Measurements from ENCODE around the gene GFOD1.
"Not testable (repeated sequence)": the region's sequence is repeated elsewhere in the genome, so short reads cannot be mapped to it uniquely, and the experiment has no call there.

The GFOD1 gene

DNA sequence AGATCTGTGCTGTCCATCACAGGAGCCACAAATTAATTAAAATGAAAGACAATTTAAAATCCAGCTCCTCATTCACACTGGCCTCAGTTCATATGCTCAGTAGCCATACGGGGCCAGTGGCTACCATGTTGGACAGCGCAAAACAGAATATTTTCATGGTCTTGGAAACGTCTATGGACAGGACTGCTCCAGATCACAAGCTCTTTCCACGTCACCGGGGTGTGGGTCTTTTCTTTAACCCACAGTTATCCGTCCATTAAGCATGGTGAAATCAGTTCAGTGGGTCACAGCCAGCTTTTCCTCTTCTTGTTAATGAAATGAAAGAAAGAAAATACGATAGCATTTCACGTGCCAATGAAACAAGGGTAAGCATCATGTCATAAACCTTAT lies 24.1 kb downstream of the GFOD1 start:
- DNase-seq (ENCODE audit: low read depth), result no peak

DNA sequence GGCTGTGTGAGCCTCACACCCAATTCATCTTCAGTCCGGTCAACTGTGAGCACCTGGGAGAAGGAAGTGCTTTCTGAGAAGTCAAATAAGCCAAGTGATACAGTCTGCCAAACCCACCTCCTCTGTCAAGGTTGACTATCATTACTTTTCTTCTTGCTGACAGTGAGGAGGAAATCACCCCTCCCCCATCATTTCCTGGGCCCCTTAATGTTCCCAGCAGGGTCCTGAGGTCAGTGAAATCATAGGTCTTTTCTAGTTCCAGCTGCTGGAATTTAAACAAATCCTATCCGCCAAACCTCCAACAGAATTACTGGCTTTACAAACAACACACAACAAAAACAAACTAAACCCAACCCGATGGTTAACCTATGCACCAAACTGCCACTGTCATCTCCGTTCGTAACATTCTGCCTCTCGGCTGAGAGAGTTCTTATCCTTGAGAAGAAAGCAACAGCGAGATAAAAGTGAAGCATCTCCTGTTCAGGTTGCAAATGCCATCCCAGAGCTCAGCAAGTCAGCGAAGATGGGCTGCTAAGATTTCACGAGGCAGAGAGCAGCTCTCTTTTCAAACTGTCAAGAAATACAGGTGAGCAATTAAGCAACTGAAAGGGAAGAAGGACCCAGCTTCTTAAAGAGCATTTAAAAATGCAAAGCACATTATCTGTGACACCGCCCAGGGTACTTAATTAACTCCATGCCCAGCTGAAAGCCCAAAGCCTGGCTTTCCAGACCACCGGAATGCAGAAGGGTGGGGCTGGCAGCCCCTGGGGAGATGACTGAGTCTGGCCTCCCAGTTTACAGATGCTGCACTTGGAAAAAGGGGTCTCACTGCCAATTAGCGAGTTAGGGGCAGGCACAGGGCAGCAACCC lies 24.7 kb downstream of the GFOD1 start:
- DNase-seq (ENCODE audit: low read depth), result no peak

DNA sequence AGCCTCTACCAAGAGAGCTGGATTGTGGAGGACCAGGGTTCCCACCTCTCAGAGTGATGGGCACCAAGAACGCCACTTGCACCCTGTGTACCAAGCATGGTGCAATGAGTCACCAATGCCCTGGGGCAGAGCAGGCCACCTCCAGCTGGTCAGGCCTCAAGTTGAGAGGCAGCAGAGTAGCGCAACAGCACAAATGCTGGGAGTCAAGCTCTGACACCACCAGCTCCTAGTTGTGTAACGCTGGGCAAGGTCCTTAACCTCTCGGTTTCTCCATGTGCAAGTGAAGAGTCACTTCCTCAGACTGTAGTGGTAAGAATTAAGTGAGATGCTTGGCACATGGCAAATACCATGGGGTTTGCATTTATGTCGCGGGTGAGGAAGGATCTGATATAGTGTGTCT lies 25.6 kb downstream of the GFOD1 start:
- no peak for DNase-seq (ENCODE audit: low read depth)

DNA sequence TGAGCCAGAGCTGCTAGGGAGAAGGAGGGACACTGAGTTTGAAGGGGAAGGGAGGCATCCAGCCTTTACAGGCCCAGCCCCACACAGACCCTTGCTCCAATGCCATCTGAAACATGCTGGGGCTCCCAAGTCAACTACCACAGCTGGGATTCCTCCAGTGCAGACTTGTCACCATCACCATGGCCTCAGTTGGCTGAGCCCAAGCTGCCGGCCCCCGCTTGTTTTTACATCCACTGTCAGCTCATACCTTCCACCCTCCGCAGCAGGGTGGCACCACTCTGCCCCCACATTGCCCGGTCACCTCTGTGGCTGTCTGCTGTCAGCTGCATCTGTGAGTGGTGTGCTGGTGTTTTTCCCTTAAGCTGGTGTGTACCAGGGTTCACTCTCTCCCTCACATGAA lies 26.1 kb downstream of the GFOD1 start:
- DNase-seq (ENCODE audit: low read depth), result no peak

DNA sequence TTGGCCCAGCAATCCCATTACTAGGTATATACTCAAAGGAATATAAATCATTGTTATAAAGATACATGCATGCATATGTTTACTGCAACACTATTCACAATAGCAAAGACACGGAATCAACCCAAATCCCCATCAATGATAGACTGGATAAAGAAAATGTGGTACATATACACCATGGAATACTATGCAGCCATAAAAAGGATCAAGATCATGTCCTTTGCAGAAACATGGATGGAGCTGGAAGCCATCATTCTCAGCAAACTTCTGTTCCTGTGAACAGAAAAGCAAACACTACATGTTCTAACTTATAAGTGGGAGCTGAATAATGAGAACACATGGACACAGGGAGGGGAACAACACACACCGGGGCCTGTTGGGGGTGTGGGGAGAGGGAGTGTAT lies 27.1 kb downstream of the GFOD1 start:
- not testable (repeated sequence) for DNase-seq (ENCODE audit: low read depth)

DNA sequence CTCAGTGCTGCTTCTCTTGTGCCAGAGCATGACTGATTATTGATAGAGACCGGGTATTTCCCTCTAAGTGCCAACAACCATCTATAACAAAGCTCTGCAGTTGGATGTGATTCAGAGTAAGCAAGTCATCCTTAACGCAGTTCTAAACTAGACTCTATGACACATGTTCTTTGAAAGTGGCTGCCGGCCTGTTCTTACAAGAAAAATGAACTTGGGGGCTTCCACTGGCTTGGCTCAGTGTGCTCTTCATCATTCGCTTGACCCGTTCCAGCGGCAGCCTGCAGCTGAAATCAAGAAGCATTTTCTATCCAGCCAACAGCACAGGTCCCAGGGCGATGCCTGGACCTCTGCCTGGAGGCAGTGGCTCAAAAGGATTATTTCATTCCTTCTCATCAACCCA lies 29.8 kb downstream of the GFOD1 start:
- DNase-seq (ENCODE audit: low read depth), result no peak

DNA sequence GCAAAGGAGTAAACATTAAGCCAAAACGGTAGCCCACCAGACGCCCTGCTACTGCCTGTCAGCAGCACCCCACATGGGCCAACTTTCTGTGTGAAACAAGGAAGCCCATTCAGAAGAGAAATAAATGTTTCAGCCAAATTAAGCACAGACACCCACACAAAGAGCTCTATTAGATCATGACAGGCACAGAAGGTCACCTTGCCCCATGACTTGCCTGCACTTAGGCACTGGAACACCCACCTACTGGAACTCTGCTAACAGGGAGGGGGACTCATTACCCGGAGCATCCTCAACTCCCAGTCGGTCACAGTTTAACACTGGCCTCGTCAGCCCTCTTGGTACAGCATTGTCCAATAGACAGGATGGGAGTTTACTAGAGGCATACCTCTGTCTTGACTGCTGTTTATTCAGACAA lies 31.8 kb downstream of the GFOD1 start:
- DNase-seq (ENCODE audit: low read depth), result no peak

DNA sequence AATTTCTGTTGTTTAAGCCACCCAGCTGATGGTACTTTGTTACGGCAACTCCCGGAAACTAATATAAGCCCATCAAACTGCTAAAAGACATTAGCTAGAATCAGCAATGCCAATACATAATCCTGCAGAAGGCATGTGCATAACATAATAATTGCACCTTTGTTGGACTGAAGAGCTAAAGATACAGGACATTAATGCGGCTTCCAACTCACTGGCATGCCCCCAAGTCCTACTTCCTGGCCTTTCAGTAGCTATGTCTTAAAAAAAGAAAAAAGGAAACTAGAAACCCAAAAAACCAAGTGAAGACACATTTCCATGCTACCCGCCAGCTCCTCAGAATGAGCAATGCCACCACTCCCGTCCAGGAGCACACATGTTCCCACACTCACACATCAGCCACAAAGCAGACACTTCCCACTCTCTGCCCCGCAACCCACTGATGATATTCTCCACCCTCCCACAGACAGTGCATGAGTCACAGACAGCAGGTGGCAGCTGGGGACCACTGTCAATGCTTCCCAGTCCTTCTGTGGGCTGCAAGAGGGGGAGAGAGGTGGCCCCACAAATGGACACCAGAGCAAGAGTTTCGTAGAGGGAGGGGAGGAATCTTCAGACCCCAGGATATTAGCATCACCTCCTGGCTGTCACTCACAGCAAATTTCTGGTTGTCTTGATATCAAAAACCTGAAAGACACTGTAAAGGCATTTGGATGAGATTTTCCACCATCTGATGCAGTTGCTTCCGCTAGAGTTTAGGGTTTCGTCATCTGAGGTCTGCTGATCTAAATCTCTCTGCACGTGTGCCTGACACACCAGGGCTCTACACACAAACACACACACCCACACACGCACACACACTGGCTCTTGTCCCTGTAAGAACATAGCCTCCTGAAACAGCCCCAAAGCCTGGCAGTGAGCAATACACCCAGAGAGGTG lies 32.8 kb downstream of the GFOD1 start:
- DNase-seq (ENCODE audit: low read depth), result peak; percentile 72

DNA sequence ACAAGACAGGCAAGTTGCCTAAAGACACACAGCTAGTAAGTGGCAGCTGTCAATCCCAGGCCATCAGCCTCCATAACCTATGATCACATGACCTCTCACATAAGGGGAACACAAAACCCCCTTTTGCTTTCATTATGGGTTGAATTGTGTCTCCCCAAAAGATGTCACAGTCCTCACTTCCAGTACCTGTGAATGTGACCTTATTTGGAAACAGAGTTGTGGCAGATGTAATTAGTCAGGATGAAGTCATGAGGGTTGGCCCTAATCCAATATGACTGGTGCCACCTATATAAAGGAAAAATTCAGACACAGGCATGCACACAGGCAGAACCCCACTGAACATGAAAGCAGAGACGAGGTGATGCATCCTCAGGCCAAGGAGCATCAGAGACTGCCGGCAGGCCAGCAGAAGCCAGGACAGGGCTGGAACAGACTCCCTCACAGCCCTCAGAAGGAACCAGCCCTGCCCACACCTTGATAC lies 33.6 kb downstream of the GFOD1 start:
- DNase-seq (ENCODE audit: low read depth), result no peak

DNA sequence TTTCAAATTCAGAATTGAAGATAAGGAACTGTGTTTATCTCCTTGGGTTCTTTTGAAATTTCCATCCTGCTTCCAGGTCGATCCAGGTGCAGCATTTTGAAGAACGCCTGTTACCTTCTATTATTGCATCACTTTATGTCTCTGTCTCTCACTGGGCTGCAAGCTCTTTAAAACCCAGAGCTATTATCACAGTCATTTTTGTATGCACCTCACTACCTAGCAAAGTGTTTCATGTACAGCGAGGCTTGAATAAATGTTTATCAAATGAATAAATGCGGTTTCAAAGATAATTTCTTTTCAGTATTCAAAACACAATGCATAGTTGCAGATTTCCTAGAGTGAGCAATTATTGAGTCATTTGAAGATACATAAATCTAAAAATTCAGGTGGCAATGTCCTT lies 34.2 kb downstream of the GFOD1 start:
- DNase-seq (ENCODE audit: low read depth), result no peak

DNA sequence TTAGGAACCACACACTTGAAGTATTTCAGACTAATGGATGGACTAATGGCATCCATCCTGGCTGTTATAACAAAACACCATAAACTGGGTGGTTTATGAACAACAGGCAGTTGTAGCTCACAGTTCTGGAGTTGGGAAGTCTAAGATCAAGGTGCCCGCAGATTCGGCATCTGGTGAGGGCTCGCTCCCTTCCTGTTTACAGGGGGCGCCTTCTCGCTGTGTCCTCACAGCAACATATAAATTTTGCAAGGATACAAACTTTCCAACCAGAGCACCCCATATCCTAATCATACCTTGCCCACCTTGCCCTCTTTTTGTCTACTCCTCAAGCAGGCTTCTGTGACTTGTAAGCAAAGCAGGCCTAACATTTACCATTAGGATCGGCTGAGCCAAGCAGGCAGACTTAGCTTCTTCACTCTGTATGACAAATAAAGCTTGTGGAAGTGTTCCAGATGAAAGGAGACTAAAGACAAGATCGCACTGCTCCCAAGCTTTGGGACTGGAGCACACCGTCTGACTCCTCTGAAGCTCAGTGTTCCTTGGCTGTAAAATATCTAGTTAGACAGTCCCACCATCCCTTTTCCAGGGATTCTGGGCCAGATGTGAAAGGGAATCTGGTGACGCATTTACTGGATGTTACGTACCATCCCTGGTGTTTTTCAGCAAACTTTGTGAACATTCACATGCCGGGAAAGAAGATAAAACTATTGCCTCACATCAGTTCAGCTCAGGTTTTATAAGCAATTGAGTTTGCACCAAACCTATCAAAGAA lies 34.9 kb downstream of the GFOD1 start:
- DNase-seq (ENCODE audit: low read depth), result no peak

DNA sequence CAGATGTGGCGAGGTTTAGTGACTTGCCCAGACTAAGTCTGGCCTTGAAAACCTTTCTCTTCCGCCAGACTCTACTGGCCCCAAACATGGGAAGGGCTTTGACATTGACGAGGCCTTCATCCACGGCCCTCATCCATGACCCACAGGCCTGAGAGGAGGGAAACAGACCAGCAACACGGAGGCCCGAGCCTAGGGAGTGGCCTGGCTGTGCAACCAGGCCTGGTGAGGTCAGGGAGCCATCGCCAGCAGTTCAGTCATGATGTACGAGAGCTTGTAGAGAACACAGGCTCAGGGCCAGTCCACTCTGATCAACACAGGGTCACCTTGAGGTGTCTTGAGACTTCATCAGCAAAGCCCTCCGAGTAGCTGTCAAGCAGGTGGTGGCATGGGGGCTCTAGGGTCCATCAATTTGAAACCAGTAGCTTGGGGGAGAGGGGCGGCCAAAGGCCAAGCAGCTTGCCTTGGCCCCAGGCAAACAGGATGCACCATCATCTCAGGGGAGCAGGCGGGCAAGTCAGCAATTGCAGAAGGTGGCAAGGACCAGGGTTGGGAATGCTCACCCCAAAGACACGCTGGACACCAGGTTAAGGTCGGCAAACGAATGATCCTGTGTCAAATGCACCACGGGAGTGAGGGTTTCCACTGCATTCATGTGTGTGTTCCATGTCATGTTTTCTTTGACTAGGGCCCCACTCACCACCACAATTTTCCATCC lies 36.1 kb downstream of the GFOD1 start:
- DNase-seq (ENCODE audit: low read depth), result no peak

DNA sequence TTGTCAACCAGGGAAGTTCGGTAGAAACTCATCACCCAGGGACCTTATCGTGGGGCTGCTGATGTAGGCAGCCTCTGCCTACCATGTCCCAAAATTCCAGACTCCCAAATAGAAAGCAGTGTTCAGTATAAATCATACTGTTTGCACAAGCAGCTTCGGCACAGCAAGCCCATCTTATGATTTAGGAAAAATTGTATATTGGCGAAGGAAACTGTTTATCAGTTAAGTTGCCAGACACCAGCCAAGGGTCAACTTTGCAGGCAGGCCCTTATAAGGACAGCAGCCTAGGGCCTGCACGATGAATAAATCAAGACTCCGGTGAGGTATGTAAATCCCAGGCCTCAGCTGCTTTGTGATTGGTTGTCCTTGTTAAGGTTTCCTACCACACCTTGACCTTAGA lies 36.8 kb downstream of the GFOD1 start:
- DNase-seq (ENCODE audit: low read depth), result no peak

DNA sequence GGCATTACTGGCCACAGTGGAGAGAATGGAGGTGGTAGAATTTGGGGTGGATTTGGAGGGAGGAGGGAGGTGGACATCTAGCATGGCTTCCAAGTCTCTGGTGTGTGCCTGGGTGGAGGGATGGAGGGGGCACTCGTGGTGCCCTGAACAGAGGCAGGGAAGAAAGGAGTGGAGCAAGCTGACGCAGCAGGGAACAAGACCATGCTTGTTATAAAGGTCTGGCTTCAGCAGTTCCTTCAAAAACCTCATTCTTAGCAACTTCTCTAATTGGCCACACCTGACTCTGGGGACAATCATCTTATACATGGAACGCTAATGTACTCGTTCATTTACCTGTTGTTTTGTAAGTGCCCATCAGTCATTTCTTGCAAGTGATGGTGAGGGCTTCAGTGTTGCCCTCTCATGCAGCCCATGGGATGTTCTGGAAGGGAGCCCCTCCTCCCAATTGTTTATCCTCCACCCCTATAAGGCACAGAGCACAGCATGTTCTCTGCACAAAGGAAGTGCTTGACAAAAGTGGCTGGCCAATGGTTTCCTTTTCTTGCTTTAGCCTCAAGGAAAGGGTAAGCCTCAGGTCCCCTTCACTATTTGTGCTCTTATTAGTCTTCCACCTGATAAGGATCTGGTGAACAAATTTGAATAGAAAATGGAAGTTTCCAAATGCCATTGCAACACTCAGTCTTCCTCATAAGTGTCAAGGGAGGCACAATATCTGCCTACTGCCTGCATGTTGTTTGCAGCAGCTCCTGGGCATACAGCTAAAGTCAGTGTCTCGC lies 39.3 kb downstream of the GFOD1 start:
- no peak for DNase-seq (ENCODE audit: low read depth)

DNA sequence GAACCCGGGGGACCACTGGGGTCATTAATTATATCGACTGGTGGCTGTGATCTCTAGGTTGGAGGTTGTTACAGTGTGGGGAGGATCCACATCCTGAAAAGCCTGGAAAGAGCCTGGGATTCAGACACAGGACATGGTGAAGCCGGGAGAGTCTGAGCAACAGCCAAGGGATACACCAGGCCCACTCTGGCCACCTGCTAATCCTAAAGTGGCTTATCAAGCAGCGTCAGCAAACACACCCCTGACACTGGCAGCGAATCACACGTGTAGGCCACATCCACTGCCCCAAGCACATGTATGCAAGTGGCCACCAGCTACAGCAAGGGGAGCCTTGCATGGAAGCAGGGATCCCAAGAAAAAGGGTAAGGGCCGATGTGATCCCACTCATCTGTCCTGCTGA lies 41.0 kb downstream of the GFOD1 start:
- no peak for DNase-seq (ENCODE audit: low read depth)

DNA sequence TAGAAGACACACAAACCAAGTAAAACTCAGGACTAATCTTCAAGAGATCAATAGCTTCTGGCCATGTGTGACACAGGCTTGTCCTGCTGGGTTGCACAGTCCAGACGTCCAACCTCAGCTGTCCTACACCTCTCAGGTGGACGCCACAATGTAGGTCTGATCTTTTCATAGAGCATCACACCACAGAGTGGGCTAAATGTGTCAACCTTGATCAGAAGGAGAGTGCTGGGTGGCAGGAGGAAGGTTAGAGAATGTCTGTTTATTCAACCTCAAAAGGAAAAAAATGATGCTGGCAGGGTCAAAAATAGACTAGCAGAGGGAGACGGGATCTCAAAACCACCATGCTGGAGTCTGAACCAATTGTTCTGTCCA lies 41.7 kb downstream of the GFOD1 start:
- DNase-seq (ENCODE audit: low read depth), result no peak

DNA sequence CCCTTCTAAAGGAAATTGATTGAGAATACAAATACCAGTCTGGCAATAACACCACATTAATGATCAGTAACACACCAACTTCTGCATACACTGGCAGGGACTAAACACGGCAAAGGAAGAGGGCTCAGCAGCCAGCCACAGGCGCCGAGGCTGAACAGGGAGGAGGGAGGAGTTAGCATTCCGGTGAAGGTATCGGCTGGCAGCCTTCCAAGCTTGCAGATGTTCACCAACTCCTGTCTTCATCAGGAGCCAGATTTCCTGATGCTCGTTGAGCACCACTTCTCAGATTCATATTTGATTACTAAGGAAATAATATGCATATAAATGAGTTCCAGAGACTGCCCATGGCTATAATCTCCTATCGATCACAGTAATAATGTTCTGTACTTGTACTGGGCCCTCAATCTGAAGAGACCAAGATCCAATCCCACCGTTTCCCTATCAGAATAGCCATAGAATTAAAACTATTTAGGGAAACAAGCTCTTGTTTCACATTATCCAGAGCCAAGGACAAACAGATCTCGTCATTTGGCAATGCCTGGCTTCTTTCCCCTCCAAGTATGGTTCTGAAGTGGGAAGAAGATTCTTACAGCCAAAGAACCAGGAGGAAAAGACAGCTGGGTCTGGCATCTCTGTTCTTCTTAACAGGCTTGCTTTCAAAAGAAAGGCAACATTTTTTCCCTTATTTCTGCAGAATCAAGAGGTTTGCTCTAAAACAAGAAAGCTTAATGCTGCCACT lies 42.2 kb downstream of the GFOD1 start:
- DNase-seq (ENCODE audit: low read depth), result no peak

DNA sequence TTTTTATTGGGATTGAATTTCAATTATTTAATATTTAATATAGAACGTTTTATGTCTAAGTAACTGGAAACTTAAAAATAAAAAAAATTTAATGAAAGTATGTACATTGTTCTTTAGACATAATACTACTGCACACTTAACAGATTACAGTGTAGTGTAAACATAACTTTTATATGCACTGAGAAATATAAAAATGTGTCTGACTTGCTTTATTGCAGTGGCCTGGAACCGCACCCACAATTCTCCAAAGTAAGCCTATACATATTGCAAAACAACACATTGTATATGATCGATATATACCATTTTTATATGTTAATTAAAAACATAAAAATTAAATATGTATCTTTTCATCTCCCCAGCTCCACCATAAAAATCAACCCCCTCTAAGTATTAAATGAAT lies 42.8 kb downstream of the GFOD1 start:
- no peak for DNase-seq (ENCODE audit: low read depth)

DNA sequence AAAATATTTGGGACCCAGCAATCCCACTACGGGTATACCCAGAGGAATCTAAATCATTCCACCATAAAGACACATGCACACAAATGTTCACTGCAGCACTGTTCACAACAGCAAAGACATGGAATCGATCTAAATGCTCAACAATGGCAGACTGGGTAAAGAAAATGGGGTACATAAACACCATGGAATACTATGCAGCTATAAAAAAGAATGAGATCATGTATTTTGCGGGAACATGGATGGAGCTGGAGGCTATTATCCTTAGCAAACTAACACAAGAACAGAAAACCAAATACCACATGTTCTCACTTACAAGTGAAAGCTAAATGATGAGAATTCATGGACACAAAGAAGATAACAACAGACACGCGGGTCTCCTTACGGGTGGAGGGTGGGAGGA lies 43.4 kb downstream of the GFOD1 start:
- DNase-seq (ENCODE audit: low read depth), result not testable (repeated sequence)

DNA sequence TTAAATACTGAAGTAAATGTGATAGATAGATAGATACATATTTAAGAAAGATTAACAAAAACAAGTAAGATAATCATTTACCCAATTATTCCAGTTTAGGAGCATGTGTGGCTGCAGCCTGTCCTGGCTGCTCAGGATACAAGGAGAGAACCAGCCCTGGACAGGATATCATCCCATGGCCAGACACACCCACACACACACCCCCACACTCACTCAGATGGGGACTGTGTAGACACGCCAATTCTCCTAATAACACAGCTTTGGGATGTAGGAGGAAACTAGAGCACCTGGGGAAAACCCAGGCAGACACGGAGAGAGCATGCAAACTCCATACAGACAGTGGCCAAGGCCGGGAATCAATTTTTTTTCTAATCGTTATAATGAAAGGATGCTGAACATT lies 45.6 kb downstream of the GFOD1 start:
- no peak for DNase-seq (ENCODE audit: low read depth)
